ENCODE results near the gene HIF1A. TPM values are rescaled to one million over a fixed set of nuclear protein-coding genes. Genes with fewer than 3 reads are reported as not detected.

HIF1A gene
- total RNA-seq, result 421 and 464 TPM in 2 replicates

GRCh38 chr14:61694830-61695694 lies at the start of gene HIF1A:
HIF1A (plus strand) TSS chr14:61695513; CDS start chr14:61695805, 292 bp downstream.

GRCh38 chr14:61761959-61762786 lies 66.9 kb downstream of the HIF1A start, which contains the start of gene SNAPC1:
SNAPC1 (plus strand) TSS chr14:61762420; CDS start chr14:61762461, 41 bp downstream.

Other genes with a start within 250 kb of the HIF1A start
- gene SNAPC1, start 66.9 kb downstream of the HIF1A start, total RNA-seq, result 11.5 and 16.5 TPM in 2 replicates
- gene SYT16, start 117.2 kb downstream of the HIF1A start, total RNA-seq, result 0.30 and 0.65 TPM in 2 replicates